HUES64 (cell line): Measurements from ENCODE around the gene PTBP1.

Source experiments
- H3K27ac ChIP-seq: 2 replicates; pipeline ENCODE4 v1.7.0; 2013; ENCODE audit warnings: low read depth, low read length, inconsistent platforms
- H3K27me3 ChIP-seq: 2 replicates; pipeline ENCODE4 v1.6.1; 2013; ENCODE audit warnings: mild to moderate bottlenecking, low read length; ENCODE audit not compliant: insufficient read depth
- H3K36me3 ChIP-seq: 2 replicates; pipeline ENCODE4 v1.6.1; 2013; ENCODE audit warnings: mild to moderate bottlenecking, low read length; ENCODE audit not compliant: insufficient read depth
- H3K4me1 ChIP-seq: 2 replicates; pipeline ENCODE4 v1.6.1; 2013; ENCODE audit warnings: mild to moderate bottlenecking, low read length, moderate library complexity; ENCODE audit not compliant: insufficient read depth
- H3K4me3 ChIP-seq: 2 replicates; pipeline ENCODE4 v1.5.1; 2013; ENCODE audit warnings: mild to moderate bottlenecking, low read length, moderate library complexity
- H3K9ac ChIP-seq: 2 replicates; pipeline ENCODE4 v1.6.1; 2013; ENCODE audit warnings: mild to moderate bottlenecking, low read depth, low read length
- H3K9me3 ChIP-seq: 2 replicates; pipeline ENCODE4 v1.6.1; 2013; ENCODE audit warnings: low read depth, low read length; ENCODE audit not compliant: insufficient read depth
- WGBS: fragments of 150-250, 120-280 bp; methylation state at CpG from one replicate; pipeline ENCODE4 v1.1.7; 2013; ENCODE audit warnings: missing lambda C conversion rate; 5-methylcytosine and 5-hydroxymethylcytosine counted together

PTBP1 gene

GRCh38 chr19:756821-757688, 40.2 kb upstream of the PTBP1 start:
- H3K36me3 ChIP-seq: no peaks in the 10 kb centered on the region
- H3K4me1 ChIP-seq: no peaks in the 10 kb centered on the region
- H3K9me3 ChIP-seq: no peaks in the 10 kb centered on the region
- 94% methylated on average over 36 of the region's 36 CpGs for WGBS
- no peak overlapping the region for H3K4me3 ChIP-seq
- H3K27me3 ChIP-seq: no peaks in the 10 kb centered on the region
- no peak overlapping the region for H3K27ac ChIP-seq
- H3K9ac ChIP-seq: no peak overlapping the region

GRCh38 chr19:757811-758668, 39.2 kb upstream of the PTBP1 start:
- H3K4me3 ChIP-seq: no peak overlapping the region
- no peaks in the 10 kb centered on the region for H3K27me3 ChIP-seq
- H3K27ac ChIP-seq: no peak overlapping the region
- H3K36me3 ChIP-seq: no peaks in the 10 kb centered on the region
- 93% methylated on average over 50 of the region's 50 CpGs for WGBS
- no peaks in the 10 kb centered on the region for H3K9me3 ChIP-seq
- no peak overlapping the region for H3K9ac ChIP-seq
- H3K4me1 ChIP-seq: no peaks in the 10 kb centered on the region

- no peak overlapping the region for H3K9ac ChIP-seq
- H3K9me3 ChIP-seq: no peaks in the 10 kb centered on the region
- no peaks in the 10 kb centered on the region for H3K36me3 ChIP-seq
- no peak overlapping the region for H3K4me3 ChIP-seq
- no peak overlapping the region for H3K27ac ChIP-seq
- no peaks in the 10 kb centered on the region for H3K27me3 ChIP-seq
- WGBS: 93% methylated on average over 10 of the region's 10 CpGs
- H3K4me1 ChIP-seq: no peaks in the 10 kb centered on the region
Observed at GRCh38 chr19:763181-763580, 34.1 kb upstream of the PTBP1 start.

GRCh38 chr19:763869-764268, 33.4 kb upstream of the PTBP1 start:
- H3K9me3 ChIP-seq: no peaks in the 10 kb centered on the region
- no peaks in the 10 kb centered on the region for H3K27me3 ChIP-seq
- 91% methylated on average over 6 of the region's 6 CpGs for WGBS
- no peaks in the 10 kb centered on the region for H3K4me1 ChIP-seq
- no peak overlapping the region for H3K27ac ChIP-seq
- no peak overlapping the region for H3K9ac ChIP-seq
- H3K4me3 ChIP-seq: no peak overlapping the region
- H3K36me3 ChIP-seq: no peaks in the 10 kb centered on the region

DNA sequence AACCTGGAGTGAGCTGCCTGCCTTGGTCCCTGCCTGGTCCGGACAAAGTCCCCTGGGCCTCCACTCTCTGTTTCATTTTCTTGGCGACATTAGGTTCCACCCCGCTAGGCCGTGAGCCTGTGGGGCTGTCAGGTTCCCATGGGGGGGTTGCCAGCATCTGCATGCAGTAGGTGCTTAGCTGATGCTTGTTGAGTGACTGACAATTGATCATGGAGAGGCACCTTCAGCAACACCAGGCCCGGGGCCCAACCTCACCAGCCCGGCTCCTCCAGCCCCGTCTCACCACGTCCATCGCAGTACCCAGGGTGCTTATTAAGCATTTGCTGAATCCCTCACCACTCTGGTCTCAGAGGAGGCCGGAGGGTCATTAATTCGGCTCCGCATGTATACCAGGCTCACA, 33.0 kb upstream of the PTBP1 start:
- H3K36me3 ChIP-seq: no peaks in the 10 kb centered on the region
- H3K4me1 ChIP-seq: no peaks in the 10 kb centered on the region
- H3K27me3 ChIP-seq: no peaks in the 10 kb centered on the region
- H3K4me3 ChIP-seq: no peak overlapping the region
- WGBS: 93% methylated on average over 12 of the region's 12 CpGs
- no peak overlapping the region for H3K27ac ChIP-seq
- H3K9me3 ChIP-seq: no peaks in the 10 kb centered on the region
- H3K9ac ChIP-seq: no peak overlapping the region

GRCh38 chr19:765179-765738, 32.0 kb upstream of the PTBP1 start:
- Histone ChIP-seq H3K4me1 (no peaks in the 10 kb centered on the region), H3K27me3 (no peaks in the 10 kb centered on the region), H3K9me3 (no peaks in the 10 kb centered on the region), H3K4me3 (no peak overlapping the region), H3K27ac (no peak overlapping the region), H3K9ac (no peak overlapping the region), H3K36me3 (no peaks in the 10 kb centered on the region)
- 80% methylated on average over 7 of the region's 7 CpGs for WGBS

GRCh38 chr19:768424-768823, 28.8 kb upstream of the PTBP1 start:
- no peaks in the 10 kb centered on the region for H3K4me1 ChIP-seq
- H3K9ac ChIP-seq: no peak overlapping the region
- WGBS: 87% methylated on average over 14 of the region's 14 CpGs
- H3K4me3 ChIP-seq: no peak overlapping the region
- no peaks in the 10 kb centered on the region for H3K27me3 ChIP-seq
- H3K9me3 ChIP-seq: no peaks in the 10 kb centered on the region
- H3K36me3 ChIP-seq: no peaks in the 10 kb centered on the region
- no peak overlapping the region for H3K27ac ChIP-seq

- H3K27ac ChIP-seq: no peak overlapping the region
- WGBS: 89% methylated on average over 5 of the region's 6 CpGs
- no peaks in the 10 kb centered on the region for H3K27me3 ChIP-seq
- no peaks in the 10 kb centered on the region for H3K9me3 ChIP-seq
- no peak overlapping the region for H3K4me3 ChIP-seq
- no peaks in the 10 kb centered on the region for H3K4me1 ChIP-seq
- no peaks in the 10 kb centered on the region for H3K36me3 ChIP-seq
- no peak overlapping the region for H3K9ac ChIP-seq
Observed at GRCh38 chr19:769616-770015, 27.6 kb upstream of the PTBP1 start.

- Histone ChIP-seq H3K4me1 (no peaks in the 10 kb centered on the region), H3K4me3 (no peak overlapping the region), H3K27me3 (no peaks in the 10 kb centered on the region), H3K9ac (no peak overlapping the region), H3K36me3 (no peaks in the 10 kb centered on the region), H3K9me3 (no peaks in the 10 kb centered on the region), H3K27ac (no peak overlapping the region)
- WGBS: 65% methylated on average over 5 of the region's 6 CpGs
Observed at GRCh38 chr19:771332-771785, 25.9 kb upstream of the PTBP1 start.

- Histone ChIP-seq H3K4me3 (no peak overlapping the region), H3K9me3 (no peaks in the 10 kb centered on the region), H3K36me3 (no peaks in the 10 kb centered on the region), H3K27ac (no peak overlapping the region), H3K27me3 (no peaks in the 10 kb centered on the region), H3K9ac (no peak overlapping the region), H3K4me1 (no peaks in the 10 kb centered on the region)
- 82% methylated on average over 5 of the region's 5 CpGs for WGBS
Observed at GRCh38 chr19:772063-772462, 25.2 kb upstream of the PTBP1 start.
